Sigmoid colon (tissue), 7 donors: ENCODE results near the gene IPPK. TPM values are rescaled to one million over a fixed set of nuclear protein-coding genes. Genes with fewer than 3 reads are reported as not detected.
A peak's percentile ranks its signal among the peaks of the same experiment; 100 is the strongest.

ENCODE experiments used
- DNase-seq: peaks from one replicate; pipeline ENCODE4 v3.0.0-alpha.2; 2019
- H3K27ac ChIP-seq, 4 donors: fragments of 200-600 bp; sonication (generic); one replicate each; pipeline ENCODE4 v1.5.1; 2016 to 2019; ENCODE audit warnings: mild to moderate bottlenecking in 1 of 4
- H3K27me3 ChIP-seq, 3 donors: fragments of 200-600 bp; sonication (generic); one replicate each; pipeline ENCODE4 v1.5.1; 2019; ENCODE audit warnings: mild to moderate bottlenecking in 1 of 3
- H3K36me3 ChIP-seq, 4 donors: fragments of 200-600 bp; sonication (generic); one replicate each; pipeline ENCODE4 v1.5.1; 2016 to 2019
- H3K4me1 ChIP-seq, 4 donors: fragments of 200-600 bp; sonication (generic); one replicate each; pipeline ENCODE4 v1.5.1; 2017 to 2019
- H3K4me3 ChIP-seq, 4 donors: fragments of 200-600 bp; sonication (generic); one replicate each; pipeline ENCODE4 v1.5.1; 2017 to 2019; ENCODE audit warnings: mild to moderate bottlenecking in 2 of 4, moderate library complexity in 1 of 4
- H3K9me3 ChIP-seq, 4 donors: fragments of 200-600 bp in 3 of 4; sonication (generic) in 3 of 4; one replicate each; pipeline versions ENCODE4 v1.5.1 to v1.6.1; 2013 to 2019
- CTCF ChIP-seq, 4 experiments: fragments of 450-650 bp in 3 of 4; fragments of 200-600 bp in 1 of 4; IDR thresholded peaks; one replicate each; pipeline ENCODE4 v1.5.1; 2016 to 2019; ENCODE audit warnings: antibody characterized with exemption in 4 of 4, mild to moderate bottlenecking in 3 of 4, moderate library complexity in 2 of 4
- EP300 ChIP-seq, 4 donors: sonication (generic); formaldehyde crosslinking; IDR thresholded peaks; one replicate each; pipeline ENCODE4 v1.6.1; 2017; ENCODE audit warnings: antibody characterized with exemption in 4 of 4
- POLR2A ChIP-seq, 2 donors: fragments of 450-650 bp; IDR thresholded peaks; one replicate each; pipeline ENCODE4 v1.6.1; 2016; ENCODE audit warnings: antibody characterized with exemption in 2 of 2, mild to moderate bottlenecking in 2 of 2, moderate library complexity in 2 of 2
- POLR2AphosphoS5 ChIP-seq, 4 donors: sonication (generic); formaldehyde crosslinking; IDR thresholded peaks; one replicate each; pipeline ENCODE4 v1.6.1; 2017; ENCODE audit warnings: antibody characterized with exemption in 4 of 4
- WGBS, 2 donors: extraction: QIAGEN DNeasy Blood & Tissue Kit; methylation state at CpG; one replicate each; pipeline ENCODE4 v1.1.7; 2013; 5-methylcytosine and 5-hydroxymethylcytosine counted together
- intact Hi-C: fragments of 100-400 bp; cut with DNase I; formaldehyde crosslinking; loops from one replicate; pipeline ENCODE4 v1.15.1; 2023
- polyA plus RNA-seq, 3 donors: library from polyadenylated mRNA; stranded (reverse); fragments of 200-250 nt; gene quantifications; one replicate each; pipeline ENCODE4 v1.2.3, GENCODE V29; 2013
- total RNA-seq, 4 donors: library from RNA; depleted of rRNA; stranded (reverse); fragments of >200 nt; gene quantifications; one replicate each; pipeline ENCODE4 v1.1.0, GENCODE V29; 2016
- donor health status: healthy with polysubstance abuse.
- donor health status: Bipolar disorder and iron deficiency.
- donor health status: healthy.

Gene IPPK
- total and polyA plus RNA-seq, 7 donors, result 3.6 to 12.5 (median 6.4) TPM

- peak; percentile 50 for DNase-seq
- no peaks in the 10 kb centered on the region for H3K9me3 ChIP-seq
- H3K4me3 ChIP-seq, result no peak overlapping the region
- intact Hi-C loops, result no loop called here
- TF ChIP-seq CTCF (IDR thresholded peaks at IDR 0.05) (no peak), POLR2A (IDR thresholded peaks at IDR 0.05) (no peak), POLR2AphosphoS5 (IDR thresholded peaks at IDR 0.05) (no peak), EP300 (IDR thresholded peaks at IDR 0.05) (no peak)
- no peaks in the 10 kb centered on the region for H3K27me3 ChIP-seq
- H3K4me1 ChIP-seq, result peaks cover 0 to 61% (median 48%) of the 10 kb centered on the region in 4 donors
- WGBS, 2 donors, result 97% methylated on average over 9 of the region's 9 CpGs
- peaks cover 0 to 15% (median 2%) of the 10 kb centered on the region in 4 donors for H3K36me3 ChIP-seq
- H3K27ac ChIP-seq, result peak overlapping the region in 3 of 4 donors; percentile 79 to 90 (median 81)
These were observed 55.8 kb downstream of the IPPK start for GRCh38 chr9:92614123-92614510.

- no peak for TF ChIP-seq CTCF (IDR thresholded peaks at IDR 0.05)
- TF ChIP-seq POLR2AphosphoS5 (IDR thresholded peaks at IDR 0.05), result no peak
- no peak for TF ChIP-seq POLR2A (IDR thresholded peaks at IDR 0.05)
- no peak for TF ChIP-seq EP300 (IDR thresholded peaks at IDR 0.05)
- H3K9me3 ChIP-seq, result no peaks in the 10 kb centered on the region
- intact Hi-C loops, result no loop called here
- no peak overlapping the region for H3K4me3 ChIP-seq
- peaks cover 0 to 61% (median 48%) of the 10 kb centered on the region in 4 donors for H3K4me1 ChIP-seq
- 97% methylated on average over 23 of the region's 23 CpGs for WGBS, 2 donors
- peaks cover 0 to 15% (median 2%) of the 10 kb centered on the region in 4 donors for H3K36me3 ChIP-seq
- peak overlapping the region in 3 of 4 donors; percentile 79 to 90 (median 81) for H3K27ac ChIP-seq
- DNase-seq, result peak; percentile 61
- H3K27me3 ChIP-seq, result no peaks in the 10 kb centered on the region
These were observed 56.4 kb downstream of the IPPK start for GRCh38 chr9:92613268-92614122.

- H3K36me3 ChIP-seq, result peaks cover 0 to 15% (median 2%) of the 10 kb centered on the region in 4 donors
- no peaks in the 10 kb centered on the region for H3K9me3 ChIP-seq
- peak overlapping the region in 2 of 4 donors; percentile 55 to 90 for H3K27ac ChIP-seq
- intact Hi-C loops, result no loop called here
- H3K4me3 ChIP-seq, result no peak overlapping the region
- H3K27me3 ChIP-seq, result no peaks in the 10 kb centered on the region
- peaks cover 0 to 61% (median 47%) of the 10 kb centered on the region in 4 donors for H3K4me1 ChIP-seq
- no peak for DNase-seq
- no peak for TF ChIP-seq POLR2A (IDR thresholded peaks at IDR 0.05)
- no peak for TF ChIP-seq POLR2AphosphoS5 (IDR thresholded peaks at IDR 0.05)
- no peak for TF ChIP-seq CTCF (IDR thresholded peaks at IDR 0.05)
- no peak for TF ChIP-seq EP300 (IDR thresholded peaks at IDR 0.05)
- WGBS, 2 donors, result 94 to 96% methylated on average over 11 of the region's 11 CpGs
These were observed 57.1 kb downstream of the IPPK start for GRCh38 chr9:92612816-92613215.

- Histone ChIP-seq H3K9me3 (no peaks in the 10 kb centered on the region), H3K27me3 (no peaks in the 10 kb centered on the region), H3K4me3 (no peak overlapping the region), H3K36me3 (peaks cover 0 to 15% (median 2%) of the 10 kb centered on the region in 4 donors), H3K4me1 (peaks cover 0 to 61% (median 47%) of the 10 kb centered on the region in 4 donors), H3K27ac (peak overlapping the region in 3 of 4 donors; percentile 55 to 90 (median 72))
- intact Hi-C loops, result no loop called here
- WGBS, 2 donors, result 95 to 97% methylated on average over 5 of the region's 5 CpGs
- no peak for TF ChIP-seq CTCF (IDR thresholded peaks at IDR 0.05)
- TF ChIP-seq POLR2A (IDR thresholded peaks at IDR 0.05), result no peak
- no peak for TF ChIP-seq POLR2AphosphoS5 (IDR thresholded peaks at IDR 0.05)
- TF ChIP-seq EP300 (IDR thresholded peaks at IDR 0.05), result no peak
- DNase-seq, result no peak
These were observed 57.6 kb downstream of the IPPK start for GRCh38 chr9:92612292-92612691.
